Measurements from ENCODE around the gene DLG2.

Gene DLG2

GRCh38 chr11:83685730-83686129, 1941.4 kb downstream of the DLG2 start:
- Histone ChIP-seq H3K36me3 (ENCODE audit: control insufficient read depth, insufficient read depth, low read length) (no peaks in the 10 kb centered on the region), H3K27me3 (ENCODE audit: control insufficient read depth, insufficient read depth, low read length) (no peaks in the 10 kb centered on the region), H3K4me1 (ENCODE audit: control insufficient read depth, insufficient read depth, low read length) (peaks cover 3% of the 10 kb centered on the region), H3K9me3 (ENCODE audit: control insufficient read depth, insufficient read depth, low read length) (no peaks in the 10 kb centered on the region), H3K4me3 (ENCODE audit: low read depth, low read length) (no peak overlapping the region), H3K9ac (ENCODE audit: low read depth, low read length) (no peak overlapping the region)

- Histone ChIP-seq H3K4me3 (ENCODE audit: low read depth, low read length) (no peak overlapping the region), H3K27me3 (ENCODE audit: control insufficient read depth, insufficient read depth, low read length) (no peaks in the 10 kb centered on the region), H3K9ac (ENCODE audit: low read depth, low read length) (no peak overlapping the region), H3K9me3 (ENCODE audit: control insufficient read depth, insufficient read depth, low read length) (no peaks in the 10 kb centered on the region), H3K36me3 (ENCODE audit: control insufficient read depth, insufficient read depth, low read length) (no peaks in the 10 kb centered on the region), H3K4me1 (ENCODE audit: control insufficient read depth, insufficient read depth, low read length) (peaks cover 3% of the 10 kb centered on the region)
These were observed 1943.1 kb downstream of the DLG2 start for GRCh38 chr11:83684071-83684470.

- no peak overlapping the region for H3K4me3 ChIP-seq (ENCODE audit: low read depth, low read length)
- H3K4me1 ChIP-seq (ENCODE audit: control insufficient read depth, insufficient read depth, low read length) = peaks cover 3% of the 10 kb centered on the region
- no peaks in the 10 kb centered on the region for H3K27me3 ChIP-seq (ENCODE audit: control insufficient read depth, insufficient read depth, low read length)
- no peaks in the 10 kb centered on the region for H3K36me3 ChIP-seq (ENCODE audit: control insufficient read depth, insufficient read depth, low read length)
- H3K9me3 ChIP-seq (ENCODE audit: control insufficient read depth, insufficient read depth, low read length) = no peaks in the 10 kb centered on the region
- no peak overlapping the region for H3K9ac ChIP-seq (ENCODE audit: low read depth, low read length)
These were observed 1944.6 kb downstream of the DLG2 start for GRCh38 chr11:83682611-83682973.

- no peak overlapping the region for H3K4me3 ChIP-seq (ENCODE audit: low read depth, low read length)
- no peak overlapping the region for H3K9ac ChIP-seq (ENCODE audit: low read depth, low read length)
- H3K4me1 ChIP-seq (ENCODE audit: control insufficient read depth, insufficient read depth, low read length) = peaks cover 3% of the 10 kb centered on the region
- no peaks in the 10 kb centered on the region for H3K9me3 ChIP-seq (ENCODE audit: control insufficient read depth, insufficient read depth, low read length)
- no peaks in the 10 kb centered on the region for H3K36me3 ChIP-seq (ENCODE audit: control insufficient read depth, insufficient read depth, low read length)
- H3K27me3 ChIP-seq (ENCODE audit: control insufficient read depth, insufficient read depth, low read length) = no peaks in the 10 kb centered on the region
These were observed 1945.1 kb downstream of the DLG2 start for GRCh38 chr11:83681906-83682610.

GRCh38 chr11:83681031-83681781, 1945.9 kb downstream of the DLG2 start:
- H3K36me3 ChIP-seq (ENCODE audit: control insufficient read depth, insufficient read depth, low read length) = no peaks in the 10 kb centered on the region
- no peaks in the 10 kb centered on the region for H3K27me3 ChIP-seq (ENCODE audit: control insufficient read depth, insufficient read depth, low read length)
- no peak overlapping the region for H3K4me3 ChIP-seq (ENCODE audit: low read depth, low read length)
- no peaks in the 10 kb centered on the region for H3K9me3 ChIP-seq (ENCODE audit: control insufficient read depth, insufficient read depth, low read length)
- peaks cover 3% of the 10 kb centered on the region for H3K4me1 ChIP-seq (ENCODE audit: control insufficient read depth, insufficient read depth, low read length)
- no peak overlapping the region for H3K9ac ChIP-seq (ENCODE audit: low read depth, low read length)

GRCh38 chr11:83680321-83680720, 1946.8 kb downstream of the DLG2 start:
- peaks cover 3% of the 10 kb centered on the region for H3K4me1 ChIP-seq (ENCODE audit: control insufficient read depth, insufficient read depth, low read length)
- H3K9me3 ChIP-seq (ENCODE audit: control insufficient read depth, insufficient read depth, low read length) = no peaks in the 10 kb centered on the region
- H3K27me3 ChIP-seq (ENCODE audit: control insufficient read depth, insufficient read depth, low read length) = no peaks in the 10 kb centered on the region
- no peaks in the 10 kb centered on the region for H3K36me3 ChIP-seq (ENCODE audit: control insufficient read depth, insufficient read depth, low read length)
- no peak overlapping the region for H3K9ac ChIP-seq (ENCODE audit: low read depth, low read length)
- H3K4me3 ChIP-seq (ENCODE audit: low read depth, low read length) = no peak overlapping the region

GRCh38 chr11:83678831-83679584, 1948.1 kb downstream of the DLG2 start:
- Histone ChIP-seq H3K36me3 (ENCODE audit: control insufficient read depth, insufficient read depth, low read length) (no peaks in the 10 kb centered on the region), H3K27me3 (ENCODE audit: control insufficient read depth, insufficient read depth, low read length) (no peaks in the 10 kb centered on the region), H3K9ac (ENCODE audit: low read depth, low read length) (no peak overlapping the region), H3K9me3 (ENCODE audit: control insufficient read depth, insufficient read depth, low read length) (no peaks in the 10 kb centered on the region), H3K4me3 (ENCODE audit: low read depth, low read length) (no peak overlapping the region), H3K4me1 (ENCODE audit: control insufficient read depth, insufficient read depth, low read length) (peaks cover 3% of the 10 kb centered on the region)

GRCh38 chr11:83677730-83678129, 1949.4 kb downstream of the DLG2 start:
- no peak overlapping the region for H3K4me3 ChIP-seq (ENCODE audit: low read depth, low read length)
- H3K36me3 ChIP-seq (ENCODE audit: control insufficient read depth, insufficient read depth, low read length) = no peaks in the 10 kb centered on the region
- no peak overlapping the region for H3K9ac ChIP-seq (ENCODE audit: low read depth, low read length)
- H3K9me3 ChIP-seq (ENCODE audit: control insufficient read depth, insufficient read depth, low read length) = no peaks in the 10 kb centered on the region
- peaks cover 3% of the 10 kb centered on the region for H3K4me1 ChIP-seq (ENCODE audit: control insufficient read depth, insufficient read depth, low read length)
- H3K27me3 ChIP-seq (ENCODE audit: control insufficient read depth, insufficient read depth, low read length) = no peaks in the 10 kb centered on the region

- Histone ChIP-seq H3K9ac (ENCODE audit: low read depth, low read length) (no peak overlapping the region), H3K4me3 (ENCODE audit: low read depth, low read length) (no peak overlapping the region), H3K36me3 (ENCODE audit: control insufficient read depth, insufficient read depth, low read length) (no peaks in the 10 kb centered on the region), H3K9me3 (ENCODE audit: control insufficient read depth, insufficient read depth, low read length) (no peaks in the 10 kb centered on the region), H3K4me1 (ENCODE audit: control insufficient read depth, insufficient read depth, low read length) (no peaks in the 10 kb centered on the region), H3K27me3 (ENCODE audit: control insufficient read depth, insufficient read depth, low read length) (no peaks in the 10 kb centered on the region)
These were observed 1951.0 kb downstream of the DLG2 start for GRCh38 chr11:83676056-83676601.

GRCh38 chr11:83674102-83674896, 1952.8 kb downstream of the DLG2 start:
- no peak overlapping the region for H3K4me3 ChIP-seq (ENCODE audit: low read depth, low read length)
- H3K4me1 ChIP-seq (ENCODE audit: control insufficient read depth, insufficient read depth, low read length) = no peaks in the 10 kb centered on the region
- H3K9me3 ChIP-seq (ENCODE audit: control insufficient read depth, insufficient read depth, low read length) = no peaks in the 10 kb centered on the region
- no peak overlapping the region for H3K9ac ChIP-seq (ENCODE audit: low read depth, low read length)
- no peaks in the 10 kb centered on the region for H3K36me3 ChIP-seq (ENCODE audit: control insufficient read depth, insufficient read depth, low read length)
- H3K27me3 ChIP-seq (ENCODE audit: control insufficient read depth, insufficient read depth, low read length) = no peaks in the 10 kb centered on the region

- Histone ChIP-seq H3K9me3 (ENCODE audit: control insufficient read depth, insufficient read depth, low read length) (no peaks in the 10 kb centered on the region), H3K4me1 (ENCODE audit: control insufficient read depth, insufficient read depth, low read length) (no peaks in the 10 kb centered on the region), H3K4me3 (ENCODE audit: low read depth, low read length) (no peak overlapping the region), H3K9ac (ENCODE audit: low read depth, low read length) (no peak overlapping the region), H3K36me3 (ENCODE audit: control insufficient read depth, insufficient read depth, low read length) (no peaks in the 10 kb centered on the region), H3K27me3 (ENCODE audit: control insufficient read depth, insufficient read depth, low read length) (no peaks in the 10 kb centered on the region)
These were observed 1955.9 kb downstream of the DLG2 start for GRCh38 chr11:83671289-83671688.
